Measurements from ENCODE around the gene PAK2.
"Not testable (repeated sequence)": the region's sequence is repeated elsewhere in the genome, so short reads cannot be mapped to it uniquely, and the experiment has no call there.

The PAK2 gene
- 121 reads per million, percentile 86 among the genes with 10 or more reads in this experiment for total RNA-seq

DNA sequence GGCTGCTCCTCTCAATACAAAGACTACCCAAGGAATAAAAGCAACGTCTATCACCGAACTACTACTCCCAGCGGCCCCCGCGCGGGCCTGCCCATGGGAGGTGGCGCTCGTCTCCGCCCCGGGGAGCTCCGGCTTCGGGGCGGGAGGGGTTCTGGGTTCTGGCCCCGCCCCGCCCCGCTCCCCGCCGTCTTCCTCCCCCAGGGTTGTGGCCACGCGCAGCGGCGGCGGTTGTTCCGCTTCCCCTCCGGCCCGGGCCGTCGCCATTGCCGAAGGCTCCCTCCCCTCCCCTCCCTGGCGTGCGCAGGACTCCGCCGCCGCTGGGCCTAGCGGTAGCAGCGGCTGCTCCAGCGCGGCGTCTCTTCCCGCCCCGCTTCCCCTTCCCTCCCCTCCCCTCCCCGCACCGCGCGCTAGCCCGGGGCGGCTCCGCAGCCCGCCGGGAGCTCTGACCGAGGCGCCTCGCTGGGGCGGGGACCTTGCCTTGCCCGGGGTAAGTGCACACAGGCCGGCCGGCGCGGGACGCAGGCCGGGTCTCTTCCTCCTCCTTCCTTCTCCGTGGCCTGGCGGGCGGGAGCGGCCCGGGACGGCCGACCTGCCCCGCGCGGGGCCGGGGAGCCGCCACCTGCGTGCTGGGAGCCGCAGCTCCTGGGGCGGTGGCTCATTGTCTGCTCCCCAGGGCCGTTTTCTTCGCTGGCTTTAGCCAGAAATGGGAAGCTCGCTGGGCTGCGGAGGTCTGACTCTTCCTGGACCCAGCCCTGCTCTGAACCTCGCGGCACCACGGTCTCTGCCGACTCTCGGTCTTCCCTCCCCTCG is at the start of gene PAK2:
Gene PAK2 (plus strand): TSS at position 187 of the 810 bp plus-strand sequence. CDS start 42,790 bp downstream, outside the sequence.
- DNase-seq = peak; percentile 89

DNA sequence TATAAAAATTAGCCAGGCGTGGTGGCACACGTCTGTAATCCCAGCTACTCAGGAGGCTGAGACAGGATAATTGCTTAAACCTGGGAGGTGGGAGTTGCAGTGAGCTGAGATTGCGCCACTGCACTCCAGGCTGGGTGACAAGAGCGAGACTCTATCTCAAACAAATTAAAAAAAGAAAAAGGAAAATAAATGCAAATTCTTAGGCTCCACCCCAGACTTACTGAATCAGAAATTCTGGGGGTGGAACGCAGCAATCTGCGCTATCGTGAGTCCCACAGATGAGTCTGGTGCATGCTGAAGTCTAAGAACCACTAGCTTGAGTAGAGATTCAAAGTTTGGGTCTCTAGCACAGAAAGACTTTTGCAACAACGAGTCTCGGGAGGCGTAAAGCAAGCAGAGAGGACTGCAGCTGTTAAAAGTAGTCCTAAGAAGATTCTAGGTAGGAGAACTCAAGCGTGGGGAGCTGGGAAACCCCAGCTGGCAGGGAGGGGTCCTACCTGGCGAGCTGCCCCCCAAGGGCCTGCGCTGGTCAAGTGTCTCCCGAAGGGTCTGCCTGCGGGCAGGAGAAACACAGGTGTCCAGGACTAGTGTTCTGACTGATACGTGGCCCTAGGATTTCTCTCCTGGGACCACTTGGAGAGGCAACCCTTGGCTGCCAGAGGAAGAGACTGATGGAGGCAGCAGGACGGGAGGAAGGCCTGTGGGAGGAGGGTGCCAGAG is 49.6 kb upstream of the PAK2 start:
- no peak for DNase-seq

DNA sequence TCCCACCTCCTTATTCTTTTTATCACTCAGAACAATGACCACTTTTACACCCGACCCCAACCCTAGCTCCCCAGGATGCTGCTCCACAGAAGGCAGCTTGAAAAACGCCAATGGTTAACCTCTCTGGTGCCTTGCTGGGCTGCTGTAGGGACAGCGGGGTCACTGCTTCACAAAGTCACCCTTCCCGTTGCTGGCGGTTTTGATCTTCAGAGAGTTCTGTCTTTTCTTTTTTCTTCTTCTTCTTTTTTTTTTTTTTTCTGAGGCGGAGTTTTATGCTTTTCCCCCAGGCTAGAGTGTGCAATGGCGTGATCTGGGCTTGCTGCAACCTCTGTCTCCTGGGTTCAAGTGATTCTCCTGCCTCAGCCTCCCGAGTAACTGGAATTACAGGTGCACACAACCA is 48.3 kb upstream of the PAK2 start:
- DNase-seq = no peak

DNA sequence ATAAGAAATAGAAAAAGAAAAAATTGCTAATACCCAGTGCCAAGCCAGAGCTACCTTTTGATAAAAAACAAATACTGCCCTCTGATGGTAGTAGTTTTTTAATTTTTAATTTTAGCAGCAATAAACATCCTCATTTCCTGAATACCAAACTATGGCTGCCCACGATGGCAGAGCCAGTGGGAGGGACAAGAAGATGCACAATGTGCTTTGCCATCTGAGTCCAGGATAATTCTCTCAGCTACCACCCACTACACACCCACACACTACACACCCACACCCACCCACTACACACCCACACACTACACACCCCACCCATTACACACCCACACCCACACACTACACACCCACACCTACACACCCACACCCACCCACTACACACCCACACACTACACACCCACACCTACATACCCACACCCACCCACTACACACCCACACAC is 45.4 kb upstream of the PAK2 start:
- no peak for DNase-seq

DNA sequence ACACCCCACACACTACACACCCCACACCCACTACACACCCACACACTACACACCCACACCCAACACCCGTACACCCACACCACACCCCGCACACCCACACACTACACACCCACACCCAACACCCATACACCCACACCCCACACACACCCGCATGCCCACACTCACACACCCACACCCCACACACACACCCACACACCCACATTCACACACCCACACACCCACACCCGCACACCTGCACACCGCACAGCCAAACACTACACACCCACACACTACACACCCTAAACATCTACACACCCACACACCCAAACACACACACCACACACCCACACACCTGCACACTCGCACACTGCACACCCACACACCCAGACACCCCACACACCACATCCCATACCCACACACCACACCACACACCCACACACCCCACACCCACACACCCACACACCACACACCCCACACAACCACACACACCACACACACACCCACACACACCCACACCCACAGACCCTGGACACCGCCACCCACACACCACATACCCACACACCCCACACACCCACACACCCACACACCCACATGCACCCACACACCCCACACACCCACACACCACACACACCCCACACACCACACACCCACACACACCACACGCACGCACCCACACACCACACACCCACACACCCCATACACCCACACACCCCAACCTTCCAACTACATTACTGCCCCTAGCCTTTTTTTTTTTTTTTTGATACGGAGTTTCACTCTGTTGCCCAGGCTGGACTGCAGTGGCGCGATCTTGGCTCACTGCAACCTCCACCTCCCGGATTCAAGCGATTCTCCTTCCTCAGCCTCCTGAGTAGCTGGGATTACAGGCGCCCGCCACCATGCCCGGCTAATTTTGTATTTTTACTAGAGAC is 44.5 kb upstream of the PAK2 start:
- DNase-seq = no peak

DNA sequence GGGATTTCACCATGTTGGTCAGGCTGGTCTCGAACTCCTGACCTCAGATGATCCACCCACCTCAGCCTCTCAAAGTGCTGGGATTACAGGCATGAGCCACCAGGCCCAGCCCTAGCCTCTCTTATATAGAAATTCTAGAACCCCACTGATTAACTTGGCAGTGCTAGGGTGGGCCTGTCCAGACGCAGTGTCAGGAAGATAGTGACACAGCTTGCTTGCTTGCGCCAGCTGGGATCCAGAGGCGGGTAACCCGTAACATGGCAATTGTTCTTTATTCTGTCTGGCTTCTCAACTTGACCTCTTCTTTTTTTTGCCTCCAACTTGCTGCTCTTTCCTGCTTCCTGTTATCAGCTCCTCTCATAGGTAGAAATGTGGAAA is 43.8 kb upstream of the PAK2 start:
- no peak for DNase-seq

DNA sequence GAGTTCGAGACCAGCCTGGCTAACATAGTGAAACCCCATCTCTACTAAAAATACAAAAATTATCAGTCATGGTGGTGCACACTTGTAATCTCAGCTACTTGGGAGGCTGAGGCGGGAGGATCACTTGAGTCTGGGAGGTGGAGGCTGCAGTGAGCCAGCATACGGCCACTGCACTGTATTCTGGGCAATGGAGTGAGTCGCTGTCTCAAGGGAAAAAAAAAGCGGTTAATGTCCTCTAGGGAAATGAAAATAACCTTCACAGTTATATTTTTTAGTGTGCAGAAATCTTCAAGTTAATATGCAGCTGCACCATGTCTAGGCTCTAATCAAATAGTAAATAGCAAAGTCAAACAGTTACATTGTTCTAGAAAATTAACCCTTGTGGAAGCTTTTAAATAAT is 42.4 kb upstream of the PAK2 start:
- no peak for DNase-seq

DNA sequence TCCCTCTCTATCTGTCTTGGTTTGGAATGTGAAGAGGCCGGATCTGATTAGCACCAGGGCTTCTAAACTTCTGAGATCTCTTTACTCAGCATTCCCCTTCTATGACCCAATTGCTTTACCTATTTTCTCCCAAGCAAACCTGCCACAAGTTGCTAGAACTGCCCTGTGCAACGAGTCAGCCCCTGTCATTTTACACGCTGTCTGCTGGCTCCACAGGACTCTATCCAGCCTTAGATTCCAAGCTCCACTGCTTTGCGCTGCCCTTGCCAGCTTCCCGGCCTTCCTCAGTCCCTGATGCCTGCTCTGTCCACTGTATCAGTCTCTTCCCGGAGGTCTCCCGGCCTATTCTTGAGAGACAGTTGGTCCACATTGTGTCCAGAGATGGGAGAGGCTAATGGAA is 39.9 kb upstream of the PAK2 start:
- DNase-seq = no peak

DNA sequence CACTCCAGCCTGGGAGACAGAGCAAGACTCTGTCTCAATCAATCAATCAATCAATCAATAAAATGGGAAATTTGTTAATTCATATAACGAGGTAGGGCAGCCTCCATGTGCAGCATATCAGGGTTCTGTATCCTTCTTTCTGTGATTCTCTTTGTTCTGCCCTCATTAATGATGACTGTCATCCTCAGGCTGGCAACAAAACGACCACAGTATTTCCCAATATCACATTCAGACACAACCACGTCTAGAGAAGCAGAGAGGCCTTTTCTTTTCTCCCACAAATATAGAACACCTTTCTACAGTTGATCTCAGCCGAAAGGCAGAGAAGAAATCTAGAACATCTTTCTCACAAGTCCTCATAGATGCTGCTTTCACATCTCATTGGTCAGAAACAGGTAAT is 38.9 kb upstream of the PAK2 start:
- no peak for DNase-seq

DNA sequence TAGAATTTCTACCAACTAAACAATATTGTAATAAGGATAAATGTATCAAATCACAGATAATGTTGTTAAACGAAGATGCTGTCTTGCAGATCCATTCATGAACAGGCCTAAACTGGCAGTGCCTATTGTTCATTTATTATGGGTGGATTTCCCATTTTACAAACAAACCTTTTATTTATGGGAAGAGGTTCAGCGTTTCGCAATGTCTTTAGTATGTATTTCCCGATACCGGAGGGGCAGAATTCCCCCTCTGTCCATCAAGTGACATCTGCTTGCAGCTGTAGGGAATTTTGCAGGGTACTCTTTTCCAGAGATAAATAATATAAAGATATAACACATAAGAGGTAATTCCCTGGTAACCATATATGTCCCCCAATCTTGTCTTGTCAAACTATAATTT is 33.3 kb upstream of the PAK2 start:
- DNase-seq = no peak

DNA sequence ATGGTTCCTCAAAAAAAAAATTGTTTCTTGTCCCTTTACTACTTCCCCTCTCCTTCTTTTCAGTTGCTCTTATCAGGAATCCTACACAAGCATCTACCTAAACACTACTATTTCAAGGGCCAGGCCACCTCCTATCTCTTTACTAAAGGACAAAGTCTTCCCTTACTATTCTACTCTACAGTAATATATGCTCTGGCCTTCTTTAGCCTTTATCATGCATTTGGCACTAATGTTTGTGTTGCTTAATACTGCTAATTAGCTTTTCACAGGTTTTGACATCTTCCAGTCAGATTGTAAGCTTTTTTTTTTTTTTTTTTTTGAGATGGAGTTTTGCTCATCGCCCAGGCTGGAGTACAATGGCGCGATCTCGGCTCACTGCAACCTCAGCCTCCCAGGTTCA is 32.9 kb upstream of the PAK2 start:
- DNase-seq = no peak

DNA sequence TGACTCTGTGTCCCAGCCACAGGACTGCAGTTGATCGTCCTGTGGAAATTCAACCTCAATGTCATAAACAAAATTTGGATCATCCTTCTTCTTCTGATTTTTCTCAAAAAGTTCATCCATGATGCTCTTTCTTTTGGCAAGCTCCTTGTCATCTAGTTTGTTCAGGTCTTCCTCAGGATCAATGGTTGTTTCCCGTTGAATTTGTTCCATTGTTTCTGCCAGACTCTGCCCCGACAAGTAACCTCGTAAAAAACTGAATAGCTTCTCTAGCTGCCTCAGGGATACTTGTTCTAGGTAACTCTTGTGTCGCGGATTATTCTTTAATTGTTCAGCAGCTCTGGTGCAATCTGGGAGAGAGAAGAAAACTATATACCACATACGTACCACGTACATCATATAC is 32.1 kb upstream of the PAK2 start:
- no peak for DNase-seq

DNA sequence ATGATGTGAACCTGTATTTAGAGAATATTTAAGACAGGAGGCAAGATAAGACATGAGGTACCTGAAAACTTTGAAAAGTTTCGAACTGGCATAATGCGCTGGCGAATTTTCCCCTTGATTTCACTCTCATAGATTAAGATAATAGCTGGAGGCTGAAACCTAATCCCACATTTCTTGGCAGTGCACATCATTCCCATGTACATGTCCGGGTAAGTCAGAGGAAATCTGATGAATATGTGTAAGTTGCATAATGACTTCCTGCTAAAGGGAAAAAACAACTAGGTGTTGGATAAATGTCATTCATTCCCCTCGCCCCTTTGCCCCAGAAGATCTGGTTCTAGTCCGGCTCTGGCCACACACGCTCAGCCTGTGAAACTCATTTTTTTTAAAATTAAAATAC is 31.2 kb upstream of the PAK2 start:
- no peak for DNase-seq

DNA sequence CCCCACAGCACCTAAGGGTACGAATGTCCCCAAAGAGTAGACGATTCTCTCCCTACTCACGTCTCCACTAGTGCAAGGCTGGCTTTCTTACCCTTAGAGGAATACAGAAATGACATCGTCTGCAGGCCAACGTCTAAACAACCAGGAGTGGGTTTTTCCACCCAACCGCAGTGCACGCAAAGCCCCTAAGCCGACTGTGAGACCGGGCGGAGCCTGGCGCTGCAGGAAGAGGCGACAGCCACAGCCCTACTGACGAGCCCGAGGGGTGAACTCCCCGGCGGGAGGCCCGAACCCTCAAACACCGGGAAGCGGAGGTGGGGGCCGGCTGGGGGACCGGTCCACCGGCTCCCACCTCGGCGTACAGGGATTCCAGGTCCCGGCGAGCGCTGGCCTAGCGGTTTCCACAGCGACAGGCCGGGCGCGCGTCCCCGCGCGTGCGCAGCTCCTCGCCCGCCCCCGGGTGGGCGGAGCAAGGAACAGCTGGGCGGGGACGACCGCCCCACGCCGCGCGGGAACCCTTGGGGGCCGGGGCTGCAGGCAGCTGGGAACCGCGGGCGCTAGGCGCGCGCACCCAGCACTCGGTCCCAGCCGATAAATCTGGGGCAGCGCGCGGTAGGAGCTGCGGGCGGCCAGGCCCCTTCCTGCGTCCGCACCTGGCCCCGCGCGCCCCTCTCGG is 27.7 kb upstream of the PAK2 start, which contains the start of the genes CEP19 and PIGX:
Gene CEP19 (minus strand): TSS at position 413 of the 676 bp plus-strand sequence. CDS start 3,593 bp downstream, outside the sequence.
Gene PIGX (plus strand): TSS at position 540 of the 676 bp plus-strand sequence.
- DNase-seq = peak; percentile 91

DNA sequence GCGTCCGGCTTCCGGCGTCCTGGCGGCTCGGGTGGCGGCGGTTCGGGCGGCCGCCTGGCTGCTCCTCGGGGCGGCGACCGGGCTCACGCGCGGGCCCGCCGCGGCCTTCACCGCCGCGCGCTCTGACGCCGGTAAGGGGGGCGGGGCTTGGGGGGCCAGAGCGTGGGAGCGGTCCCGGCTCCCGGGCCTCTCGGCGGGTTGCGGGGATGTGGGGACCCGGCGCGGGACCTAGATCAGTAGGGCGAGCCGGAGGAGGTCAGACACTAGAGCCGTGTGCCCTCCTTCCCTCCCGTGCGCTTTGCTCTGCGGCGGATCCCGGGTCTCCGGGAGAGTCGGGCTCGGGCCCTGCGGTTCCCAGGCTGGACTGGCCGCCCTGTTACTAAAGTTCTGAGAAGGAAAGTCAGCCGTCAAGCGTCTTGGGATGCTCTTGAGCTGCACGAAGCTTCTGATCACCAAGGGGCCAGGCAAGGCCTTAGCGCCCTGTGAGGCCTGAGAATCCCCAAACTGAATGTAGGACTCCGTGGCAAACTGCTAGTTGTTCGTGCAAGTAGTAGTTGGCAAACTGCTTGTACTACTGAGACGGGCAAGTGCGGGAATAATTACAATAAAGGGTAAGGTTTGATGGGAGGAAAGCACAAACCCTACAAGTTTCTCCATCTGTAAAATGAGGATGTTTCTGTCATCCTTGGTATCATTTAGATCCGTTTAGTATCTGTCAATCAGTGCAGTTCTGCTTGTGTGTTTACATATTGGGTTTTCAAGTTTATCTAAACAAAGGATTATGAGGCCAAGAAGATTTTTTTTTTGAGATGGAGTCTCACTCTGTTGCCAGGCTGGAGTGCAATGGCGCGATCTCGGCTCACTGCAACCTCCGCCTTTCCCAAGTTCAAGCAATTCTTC is 26.9 kb upstream of the PAK2 start:
- peak; percentile 62 for DNase-seq

DNA sequence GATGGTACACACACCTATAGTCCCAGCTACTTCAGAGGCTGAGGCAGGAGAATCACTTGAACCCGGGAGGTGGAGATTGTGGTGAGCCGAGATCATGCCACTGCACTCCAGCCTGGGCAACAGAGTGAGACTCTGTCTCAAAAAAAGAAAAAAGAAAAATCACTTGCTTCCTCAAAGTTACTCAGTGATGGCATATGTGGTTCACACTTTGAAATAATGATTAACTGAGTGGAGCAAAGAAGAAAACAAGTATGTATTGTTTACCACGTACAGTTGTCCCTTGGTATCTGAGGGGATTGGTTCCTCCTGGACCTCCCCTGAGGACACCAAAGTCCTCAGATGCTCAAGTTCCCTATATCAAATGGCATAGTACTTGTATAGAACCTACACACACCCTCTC is 22.5 kb upstream of the PAK2 start:
- not testable (repeated sequence) for DNase-seq

DNA sequence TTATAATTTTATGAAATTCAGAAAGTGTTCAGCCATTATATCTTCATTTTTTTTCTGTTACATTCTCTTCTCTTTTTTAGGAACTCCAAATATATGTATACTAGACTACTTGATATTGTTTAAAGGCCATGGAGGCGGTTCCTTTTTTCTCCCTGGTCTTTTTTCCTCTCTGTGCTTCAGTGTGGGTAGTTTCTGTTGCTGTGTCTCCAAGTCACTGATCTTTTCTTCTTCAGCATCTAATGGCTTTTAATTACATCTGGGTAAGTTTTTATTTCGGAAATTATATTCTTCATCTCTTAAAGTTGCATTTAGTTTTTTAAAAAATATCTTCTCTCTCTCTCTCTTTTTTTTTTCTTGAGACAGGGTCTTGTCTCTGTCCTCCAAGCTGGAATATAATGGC is 18.6 kb upstream of the PAK2 start:
- no peak for DNase-seq

DNA sequence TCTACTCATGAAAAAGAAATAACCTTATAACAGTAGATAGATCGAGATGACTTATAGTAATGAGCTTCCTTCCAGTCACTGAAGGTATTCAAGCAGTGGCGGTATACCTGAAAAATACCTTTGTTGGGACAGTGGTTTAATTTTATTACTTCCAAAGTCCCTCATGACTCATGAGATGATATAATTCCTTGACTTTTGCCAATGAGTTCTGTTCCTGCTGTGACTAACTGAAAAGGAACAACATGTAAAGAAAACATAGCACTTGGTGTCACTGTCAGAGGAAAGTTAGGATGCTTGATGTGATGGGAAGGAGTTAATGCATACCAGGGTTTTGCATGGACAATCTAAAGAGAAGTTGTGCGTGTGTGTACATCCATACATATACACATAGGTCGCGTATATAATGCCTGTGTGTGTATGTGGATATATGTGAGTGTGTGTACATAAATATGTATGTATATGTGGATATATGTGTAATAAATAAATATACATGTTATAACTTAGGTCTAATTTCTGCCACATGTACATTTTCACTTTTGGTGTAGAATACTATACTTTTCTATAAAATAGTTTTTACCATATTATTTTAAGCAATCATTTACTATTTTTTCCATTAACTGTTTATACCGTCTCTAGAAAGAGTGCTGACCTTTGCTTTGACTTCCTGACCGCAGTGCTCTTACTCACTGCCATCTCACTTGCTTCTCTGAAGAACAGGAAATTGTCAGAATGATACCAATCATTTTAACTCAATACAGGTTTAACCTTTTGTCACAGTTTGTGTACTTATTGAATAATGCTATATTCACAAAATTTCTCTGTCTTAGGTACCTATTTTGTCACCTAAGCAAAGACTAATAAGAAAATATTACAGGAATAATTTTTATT is 12.6 kb upstream of the PAK2 start:
- no peak for DNase-seq

DNA sequence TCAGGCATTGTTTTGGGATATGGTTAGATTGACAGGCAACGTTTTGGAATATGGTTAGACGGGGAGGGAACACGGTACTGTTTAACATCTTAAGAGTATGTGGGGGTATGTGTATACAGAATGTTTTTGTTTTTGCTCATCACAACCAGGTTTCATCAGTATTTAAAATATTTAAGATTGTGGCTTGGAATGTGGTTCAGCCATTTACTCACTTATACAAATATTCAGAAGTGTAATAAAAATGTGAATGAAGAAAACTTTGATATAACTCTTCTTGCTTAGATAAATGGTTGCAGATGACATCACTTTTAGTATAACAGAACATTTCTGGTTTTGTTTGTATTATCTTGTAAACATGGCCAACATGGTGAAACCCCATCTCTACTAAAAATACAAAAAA is 3.9 kb upstream of the PAK2 start:
- DNase-seq = no peak
